ENCODE data around the gene ATP1B3. TPM values are rescaled to one million over a fixed set of nuclear protein-coding genes. Genes with fewer than 3 reads are reported as not detected.
"Not testable (repeated sequence)": the region's sequence is repeated elsewhere in the genome, so short reads cannot be mapped to it uniquely, and the experiment has no call there.

The ATP1B3 gene
- total RNA-seq (2014; rRNA removed; shearing (Covaris generic); ENCODE audit: low replicate concordance), result 20.6 and 25.9 TPM in 2 replicates

DNA sequence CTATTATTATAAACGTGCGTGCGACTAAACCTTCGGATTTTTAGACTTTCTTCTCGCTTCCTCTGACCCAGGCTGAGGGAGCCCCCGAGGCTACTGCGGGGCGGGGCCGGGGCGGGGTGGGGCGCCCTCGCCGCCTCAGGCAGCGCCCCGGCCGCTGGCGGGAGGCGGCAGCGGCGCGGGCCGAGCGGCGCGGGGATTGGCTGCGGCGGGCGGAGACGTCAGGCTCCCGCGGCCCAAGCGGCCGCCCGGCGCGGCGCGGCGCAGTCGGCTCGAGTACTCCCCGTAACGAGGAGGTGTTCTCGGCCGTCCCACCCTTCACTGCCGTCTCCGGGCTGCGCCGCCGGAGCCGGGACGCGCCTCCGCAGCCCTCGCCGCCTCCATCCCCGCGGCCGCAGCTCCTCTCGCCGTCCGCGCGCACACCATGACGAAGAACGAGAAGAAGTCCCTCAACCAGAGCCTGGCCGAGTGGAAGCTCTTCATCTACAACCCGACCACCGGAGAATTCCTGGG is at the start of gene ATP1B3:
Gene ATP1B3 (plus strand): TSS at position 263 of the 510 bp plus-strand sequence. CDS start 159 bp downstream, at position 422.
- in situ Hi-C loops (cut with HindIII; ENCODE audit: low pct_unique_long_range_greater_than_20kb, low sequenced_read_pairs), result no loop called here
- peak; percentile 74 for DNase-seq (ENCODE audit: low read depth)

DNA sequence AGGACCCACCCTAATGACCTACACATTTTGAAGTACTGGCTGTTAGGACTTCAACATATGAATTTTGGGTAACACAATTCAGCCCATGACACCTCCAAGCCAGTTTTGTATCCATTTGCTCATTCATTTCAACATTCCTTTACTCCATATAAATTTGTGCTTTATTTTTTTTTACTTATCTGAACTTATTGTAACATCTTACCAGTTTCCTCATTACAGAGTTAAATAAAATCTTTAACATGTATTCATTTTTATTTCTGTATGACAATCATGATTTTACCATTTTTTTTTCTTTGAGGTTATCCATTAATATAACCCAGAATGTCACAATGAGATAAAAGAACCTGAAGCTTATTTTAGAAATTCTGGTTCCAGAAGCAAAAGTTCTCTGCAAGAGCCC is 48.0 kb upstream of the ATP1B3 start:
- DNase-seq (ENCODE audit: low read depth), result no peak
- in situ Hi-C loops (cut with HindIII; ENCODE audit: low pct_unique_long_range_greater_than_20kb, low sequenced_read_pairs), result no loop called here

DNA sequence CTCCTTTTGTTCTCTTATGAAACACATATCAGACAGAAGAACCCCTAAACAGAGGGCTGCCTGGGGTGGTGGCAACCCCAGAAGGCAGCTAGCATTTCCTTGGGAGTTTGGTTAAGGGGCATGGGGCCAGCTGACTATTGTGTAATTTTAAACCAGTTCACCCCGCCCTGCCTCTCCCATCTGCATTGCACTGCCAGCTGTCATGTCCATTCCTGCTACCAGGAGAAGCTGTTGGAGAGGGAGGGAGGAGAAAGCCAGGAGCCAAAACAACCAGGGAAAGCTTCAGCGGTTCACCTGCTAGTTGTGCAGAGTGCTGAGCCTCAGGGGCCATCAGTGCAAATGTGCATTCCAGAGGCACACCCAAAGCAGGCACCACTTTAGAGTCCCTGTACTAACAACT is 47.6 kb upstream of the ATP1B3 start:
- no peak for DNase-seq (ENCODE audit: low read depth)
- in situ Hi-C loops (cut with HindIII; ENCODE audit: low pct_unique_long_range_greater_than_20kb, low sequenced_read_pairs), result no loop called here

DNA sequence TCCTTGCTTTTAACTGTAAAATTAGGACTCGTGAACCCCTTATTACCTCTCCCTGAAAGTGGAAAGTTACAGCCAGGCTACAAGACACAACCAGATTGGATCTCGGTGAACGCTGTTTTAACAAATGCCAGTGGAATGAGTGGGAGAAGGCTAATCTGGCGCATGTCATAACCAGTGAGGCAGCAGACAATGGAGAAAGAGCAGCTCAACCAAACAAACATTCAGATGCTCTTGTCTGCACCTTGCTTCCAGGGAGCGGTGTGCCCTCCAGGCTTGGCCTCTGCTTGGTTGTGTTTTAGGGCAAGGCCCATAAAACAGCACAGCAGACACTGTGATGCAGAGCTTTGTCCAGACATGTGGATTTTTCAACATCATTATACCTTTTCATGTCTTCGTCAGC is 45.9 kb upstream of the ATP1B3 start:
- in situ Hi-C loops (cut with HindIII; ENCODE audit: low pct_unique_long_range_greater_than_20kb, low sequenced_read_pairs), result no loop called here
- no peak for DNase-seq (ENCODE audit: low read depth)

DNA sequence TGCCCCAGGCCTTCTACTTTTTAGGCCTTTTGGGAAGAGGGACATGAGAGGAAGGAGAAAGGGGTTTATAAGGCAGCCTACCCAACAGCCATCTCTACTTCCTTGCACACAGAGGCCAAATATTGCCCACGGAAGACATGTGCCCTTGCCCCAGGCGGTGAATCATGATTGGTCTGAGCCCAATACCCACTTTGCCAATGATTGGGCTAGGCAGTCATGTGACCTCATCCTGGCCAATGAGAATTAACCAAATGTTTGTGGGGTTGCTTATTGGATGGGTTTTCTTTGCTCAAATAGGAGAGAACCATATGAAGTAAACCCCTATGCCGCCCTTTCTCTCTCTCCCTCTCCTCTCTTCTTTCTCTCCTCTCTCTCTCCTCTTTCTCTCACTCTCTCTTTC is 42.2 kb upstream of the ATP1B3 start:
- in situ Hi-C loops (cut with HindIII; ENCODE audit: low pct_unique_long_range_greater_than_20kb, low sequenced_read_pairs), result no loop called here

DNA sequence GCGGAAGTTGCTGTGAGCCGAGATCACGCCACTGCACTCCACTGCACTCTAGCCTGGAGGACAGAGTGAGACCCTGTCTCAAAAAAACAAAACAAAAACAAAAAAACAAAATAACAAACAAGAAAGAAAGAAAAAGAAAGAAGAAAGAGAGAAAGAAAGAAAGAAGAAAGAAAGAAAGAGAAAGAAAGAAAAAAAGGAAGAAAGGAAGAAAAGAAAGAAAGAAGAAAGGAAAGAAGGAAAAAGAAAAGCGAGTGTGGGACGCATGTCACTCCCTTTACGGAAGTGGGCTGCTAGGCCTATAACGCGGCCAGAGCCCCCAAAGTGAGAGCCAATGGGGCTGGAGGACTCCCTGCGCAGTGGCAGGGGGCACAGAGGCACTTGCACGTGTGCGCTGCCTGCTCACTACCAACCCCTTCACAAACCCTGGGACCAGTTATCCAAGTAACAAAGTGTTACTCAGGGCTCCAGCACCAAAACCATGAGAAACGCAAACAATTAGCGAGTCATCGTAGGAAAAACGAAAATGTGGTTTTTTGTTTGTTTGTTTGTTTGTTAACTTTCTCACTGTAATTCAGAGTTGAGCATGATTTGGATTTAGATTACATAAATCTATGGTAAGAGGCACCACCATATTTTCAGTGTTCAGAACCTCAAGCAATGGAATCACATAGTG is 40.8 kb upstream of the ATP1B3 start:
- in situ Hi-C loops (cut with HindIII; ENCODE audit: low pct_unique_long_range_greater_than_20kb, low sequenced_read_pairs), result no loop called here
- DNase-seq (ENCODE audit: low read depth), result no peak

More for the DNA sequence above, 42.2 kb upstream of the ATP1B3 start:
- DNase-seq (ENCODE audit: low read depth), result no peak

DNA sequence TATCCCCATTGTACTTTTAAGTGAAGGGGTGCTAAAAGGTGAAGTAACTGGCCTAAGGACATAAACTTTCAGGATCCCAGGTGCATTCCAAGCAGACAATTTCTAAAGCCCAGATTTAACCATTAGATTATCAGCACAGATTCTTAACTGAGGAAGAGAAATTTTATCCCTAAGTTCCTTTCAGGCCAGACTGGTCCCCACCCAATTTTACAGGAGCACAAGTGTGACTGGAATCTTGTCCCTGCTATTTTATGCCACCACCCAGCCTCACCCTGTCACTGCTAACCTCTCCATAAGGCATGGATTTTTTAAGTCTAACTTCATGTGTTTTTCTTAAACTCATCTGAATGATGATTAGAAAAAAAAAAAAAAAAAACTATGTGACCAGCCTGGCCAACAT is 37.1 kb upstream of the ATP1B3 start:
- no peak for DNase-seq (ENCODE audit: low read depth)
- in situ Hi-C loops (cut with HindIII; ENCODE audit: low pct_unique_long_range_greater_than_20kb, low sequenced_read_pairs), result no loop called here

DNA sequence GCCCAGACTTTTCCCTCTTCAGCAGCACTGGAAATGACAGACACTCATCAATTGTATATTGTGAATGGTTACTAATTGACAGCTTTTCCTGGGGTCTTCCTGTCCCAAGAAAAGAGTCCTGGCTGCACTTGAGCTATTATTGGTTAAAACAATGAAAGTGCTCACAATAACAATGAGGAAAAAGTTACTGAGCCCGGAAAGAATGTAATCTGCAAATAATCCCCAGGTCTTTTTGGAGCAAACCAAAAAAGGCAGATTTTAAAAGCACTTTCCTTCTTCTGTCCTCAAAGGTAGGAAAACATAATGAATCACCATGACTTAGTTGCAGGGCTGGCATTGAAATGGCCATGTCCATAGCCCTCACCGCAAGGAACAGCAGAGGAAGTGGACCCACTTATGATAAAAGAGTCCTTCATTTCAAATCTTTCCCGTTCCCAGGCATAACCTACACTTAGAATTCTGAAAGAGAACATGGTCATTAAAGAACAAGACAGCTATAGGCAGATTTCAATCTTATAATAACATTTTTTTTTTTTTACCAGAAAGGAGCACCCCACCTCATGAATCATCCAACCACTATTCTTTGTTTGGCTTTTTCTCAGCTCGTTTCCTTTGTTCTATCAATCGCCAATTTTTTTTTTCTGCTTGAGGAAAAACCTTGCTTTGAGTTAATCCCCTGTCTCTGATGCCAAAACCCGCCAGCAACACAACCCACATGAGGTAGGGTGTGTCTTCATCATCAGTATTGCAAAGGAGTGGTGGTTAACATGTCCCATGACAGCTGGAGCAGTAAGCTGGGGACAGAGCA is 35.5 kb upstream of the ATP1B3 start:
- DNase-seq (ENCODE audit: low read depth), result peak; percentile 40
- in situ Hi-C loops (cut with HindIII; ENCODE audit: low pct_unique_long_range_greater_than_20kb, low sequenced_read_pairs), result no loop called here

DNA sequence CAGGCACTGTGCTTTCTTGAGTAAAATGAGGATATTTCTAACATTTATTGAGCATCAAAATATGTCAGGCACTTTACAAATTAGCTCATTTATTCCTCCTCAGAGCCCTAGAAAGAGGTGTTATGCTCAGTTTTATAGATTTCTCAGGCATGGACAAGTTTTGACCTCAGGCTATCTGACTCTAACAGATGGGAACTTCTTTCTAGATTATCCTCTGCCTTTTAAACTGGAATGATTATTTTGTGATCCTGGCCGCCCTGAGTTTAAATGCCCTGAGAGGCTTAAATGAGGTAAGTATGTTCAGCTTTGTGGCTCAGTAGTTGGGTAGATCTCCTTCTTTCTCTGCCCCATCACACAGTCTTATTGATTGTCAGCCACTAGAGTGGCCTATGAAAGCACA is 32.3 kb upstream of the ATP1B3 start:
- no peak for DNase-seq (ENCODE audit: low read depth)
- in situ Hi-C loops (cut with HindIII; ENCODE audit: low pct_unique_long_range_greater_than_20kb, low sequenced_read_pairs), result no loop called here

DNA sequence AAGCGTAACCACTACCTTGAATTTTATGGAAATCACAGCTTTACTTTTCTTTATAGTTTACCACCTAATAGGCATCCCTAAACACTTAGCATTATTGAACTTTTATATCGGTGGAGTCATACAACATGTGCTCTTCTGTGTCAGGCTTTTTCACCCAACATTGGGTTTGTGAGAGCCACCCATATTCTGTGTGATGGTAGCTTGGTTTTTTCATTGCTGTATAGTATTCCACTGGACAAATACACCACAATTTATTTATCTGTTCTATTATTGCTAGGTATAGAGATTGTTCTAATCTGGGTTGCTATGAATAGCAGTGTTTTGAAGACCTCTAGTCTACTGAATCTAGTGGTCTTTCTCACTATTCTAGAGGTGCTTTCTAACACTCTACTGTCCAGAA is 31.6 kb upstream of the ATP1B3 start:
- DNase-seq (ENCODE audit: low read depth), result no peak
- in situ Hi-C loops (cut with HindIII; ENCODE audit: low pct_unique_long_range_greater_than_20kb, low sequenced_read_pairs), result no loop called here

DNA sequence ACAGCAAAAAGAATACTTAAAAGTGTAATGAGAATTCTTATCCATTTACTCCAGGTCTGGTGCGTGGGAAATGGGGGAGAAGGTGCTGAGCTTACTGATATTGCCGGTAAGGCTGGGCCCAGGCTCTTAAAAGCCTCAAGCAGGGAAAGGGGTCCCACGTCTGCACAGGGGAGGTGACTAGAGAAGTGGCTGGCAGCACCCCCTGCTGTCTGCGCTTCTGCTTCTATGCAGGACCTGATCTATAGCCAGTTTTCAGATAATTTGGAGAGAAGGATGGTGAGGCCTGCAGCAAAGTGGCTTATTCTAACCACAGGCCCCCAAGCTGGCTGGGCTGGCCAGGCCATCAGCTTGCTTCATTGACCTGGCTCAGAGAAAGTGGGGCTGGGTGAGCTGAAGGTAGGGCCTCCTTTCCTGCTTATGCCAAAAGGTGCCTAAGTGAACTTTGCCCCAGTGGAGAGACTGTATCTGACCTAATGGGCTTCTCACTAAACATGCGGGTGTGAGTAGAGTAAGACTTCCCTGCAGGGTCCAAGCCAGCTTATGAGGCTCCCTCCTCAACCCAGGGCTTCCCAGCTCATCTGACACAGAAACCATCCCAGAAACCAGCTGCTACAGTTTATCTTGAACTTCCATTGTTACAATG is 30.9 kb upstream of the ATP1B3 start:
- no peak for DNase-seq (ENCODE audit: low read depth)
- in situ Hi-C loops (cut with HindIII; ENCODE audit: low pct_unique_long_range_greater_than_20kb, low sequenced_read_pairs), result no loop called here

DNA sequence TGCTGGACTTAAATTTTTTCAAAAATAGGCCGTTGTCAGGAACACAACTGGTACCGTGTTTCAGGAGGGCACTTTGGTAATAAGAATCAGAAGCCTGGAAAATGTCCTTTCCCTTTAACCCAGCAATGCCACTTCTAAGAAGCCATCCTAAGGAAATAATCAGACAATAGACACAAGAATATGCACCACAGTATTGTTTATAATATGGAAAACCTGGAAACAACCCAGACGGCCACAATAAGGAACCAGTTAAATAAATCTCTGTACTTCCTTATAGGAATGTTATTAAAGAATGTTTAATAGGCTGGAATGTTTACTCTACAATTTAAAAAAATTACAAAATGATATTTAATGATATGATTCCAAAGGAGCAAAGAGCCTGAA is 30.4 kb upstream of the ATP1B3 start:
- in situ Hi-C loops (cut with HindIII; ENCODE audit: low pct_unique_long_range_greater_than_20kb, low sequenced_read_pairs), result no loop called here
- DNase-seq (ENCODE audit: low read depth), result no peak

DNA sequence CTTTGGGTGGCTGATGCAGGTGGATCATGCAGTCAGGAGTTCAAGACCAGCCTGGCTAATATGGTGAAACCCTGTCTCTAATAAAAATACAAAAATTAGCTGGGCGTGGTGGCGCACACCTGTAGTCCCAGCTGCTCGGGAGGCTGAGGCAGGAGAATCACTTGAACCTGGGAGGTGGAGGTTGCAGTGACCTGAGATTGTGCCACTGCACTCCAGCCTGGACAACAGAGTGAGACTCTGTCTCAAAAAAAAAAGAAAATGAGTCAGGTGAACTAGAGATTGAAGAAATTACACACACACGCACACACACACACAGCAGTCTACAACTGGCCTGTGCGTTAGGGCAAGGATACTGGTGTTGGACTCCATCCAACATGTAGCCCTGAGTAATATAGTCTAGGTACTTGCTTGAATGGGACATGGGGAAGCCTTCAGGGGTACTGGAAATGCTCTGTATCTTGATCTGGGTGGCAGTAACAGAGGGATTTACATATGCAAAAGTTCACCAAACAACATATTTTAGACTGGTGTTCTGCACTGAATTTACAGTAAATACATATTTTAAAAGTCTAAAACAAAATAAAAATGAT is 28.2 kb upstream of the ATP1B3 start:
- in situ Hi-C loops (cut with HindIII; ENCODE audit: low pct_unique_long_range_greater_than_20kb, low sequenced_read_pairs); DNase-seq (ENCODE audit: low read depth): not testable (repeated sequence)

DNA sequence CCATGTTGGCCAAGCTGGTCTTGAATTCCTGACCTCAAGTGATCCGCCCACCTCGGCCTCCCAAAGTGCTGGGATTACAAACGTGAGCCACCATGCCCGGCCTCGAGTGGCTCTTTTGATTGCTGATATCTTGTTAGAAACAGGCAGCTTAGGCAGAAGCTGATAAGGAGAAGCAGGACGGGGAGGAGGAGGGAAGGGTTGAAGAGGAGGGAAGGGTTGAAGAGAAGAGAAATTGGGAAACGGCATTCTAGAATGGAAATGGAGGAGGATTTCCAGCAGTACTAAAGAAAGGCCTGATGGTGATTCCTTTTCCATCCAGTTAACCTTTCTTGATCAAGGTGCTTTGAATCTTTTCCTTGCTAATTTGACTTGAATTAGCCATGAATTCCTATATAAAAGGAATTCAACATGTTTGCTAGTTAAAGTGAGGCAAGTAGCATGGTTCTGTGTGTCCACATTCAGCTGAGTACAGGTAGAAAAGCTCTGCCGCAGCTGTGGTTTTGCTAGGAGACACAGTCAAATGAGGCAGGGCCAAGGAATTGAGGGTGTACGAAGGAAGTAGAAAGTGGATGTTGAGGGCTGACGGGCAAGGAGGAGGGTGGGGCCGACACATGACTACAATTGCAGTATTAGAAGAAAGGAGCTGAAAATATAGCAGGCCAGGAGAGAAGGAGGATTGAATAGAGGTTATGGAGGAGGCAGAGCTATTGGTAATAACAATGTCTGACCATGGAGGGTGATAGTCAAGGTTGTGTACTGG is 27.2 kb upstream of the ATP1B3 start:
- DNase-seq (ENCODE audit: low read depth), result no peak
- in situ Hi-C loops (cut with HindIII; ENCODE audit: low pct_unique_long_range_greater_than_20kb, low sequenced_read_pairs), result no loop called here

DNA sequence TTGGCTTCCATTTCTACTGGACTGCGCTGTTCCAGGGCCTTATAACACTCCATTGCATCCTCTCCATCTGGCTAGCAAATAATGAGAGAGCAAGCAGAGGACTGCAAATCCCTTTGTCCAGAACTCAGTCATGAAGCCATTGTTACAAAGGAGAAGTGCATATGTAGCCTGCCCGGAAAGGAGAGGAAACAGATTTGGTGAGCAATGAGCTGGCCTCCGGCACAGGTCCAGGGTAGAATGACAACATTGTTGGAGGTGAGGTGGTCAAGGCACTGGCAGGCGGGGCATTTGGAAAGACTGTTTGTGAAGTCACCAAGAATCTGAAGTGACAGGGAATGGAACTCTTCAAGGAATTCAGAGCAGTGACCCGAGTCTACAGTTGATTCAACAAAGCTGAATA is 25.0 kb upstream of the ATP1B3 start:
- in situ Hi-C loops (cut with HindIII; ENCODE audit: low pct_unique_long_range_greater_than_20kb, low sequenced_read_pairs), result no loop called here
- no peak for DNase-seq (ENCODE audit: low read depth)

DNA sequence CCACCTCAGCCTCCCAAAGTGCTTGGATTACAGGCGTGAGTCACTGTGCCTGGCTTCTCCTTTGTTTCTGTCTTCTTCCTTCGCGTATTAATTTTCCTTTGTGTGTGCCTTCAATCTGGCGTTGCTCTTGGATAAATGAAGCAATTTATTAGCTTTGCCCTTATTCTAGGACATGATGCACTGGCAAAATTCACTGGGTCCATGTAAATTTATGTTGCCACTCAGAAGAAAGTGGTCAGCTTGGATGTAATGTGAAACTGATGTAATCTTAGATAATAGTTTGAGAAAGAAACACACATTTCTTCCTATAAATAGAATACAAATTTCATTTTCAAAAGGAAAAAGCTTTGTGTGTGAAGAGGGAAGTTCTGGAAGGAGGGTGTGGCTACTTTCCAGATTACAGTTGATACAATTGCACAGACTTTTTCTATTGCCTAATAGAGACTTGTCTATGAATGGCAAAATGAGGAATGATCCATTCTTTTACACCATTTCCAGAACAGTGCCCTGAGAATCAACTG is 23.3 kb upstream of the ATP1B3 start:
- no peak for DNase-seq (ENCODE audit: low read depth)
- in situ Hi-C loops (cut with HindIII; ENCODE audit: low pct_unique_long_range_greater_than_20kb, low sequenced_read_pairs), result no loop called here

DNA sequence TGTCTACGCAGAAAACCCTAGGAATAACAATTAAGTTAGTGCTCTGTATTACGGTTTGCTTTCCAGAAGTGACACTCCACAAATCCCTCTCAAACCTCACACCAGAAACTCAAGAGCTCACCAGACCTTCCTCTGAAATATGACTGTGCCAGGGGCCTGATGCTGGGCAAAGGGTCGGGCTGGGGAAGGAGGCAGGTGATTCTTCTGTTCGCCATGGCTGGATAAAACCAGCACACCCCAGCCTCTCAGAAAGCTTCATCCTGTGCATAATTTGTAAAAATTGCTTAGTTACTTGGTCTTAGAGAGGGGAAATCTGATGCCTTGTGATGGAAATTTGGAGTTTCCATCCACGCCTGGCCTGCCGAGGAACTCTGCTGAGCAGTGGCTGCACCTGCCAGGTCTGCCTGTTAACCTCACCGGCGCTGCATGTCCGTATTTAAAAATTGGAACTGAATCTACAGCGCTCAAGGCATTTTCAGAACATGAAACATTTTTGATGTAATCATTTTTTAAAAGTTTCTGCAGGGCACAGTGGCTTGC is 22.7 kb upstream of the ATP1B3 start:
- in situ Hi-C loops (cut with HindIII; ENCODE audit: low pct_unique_long_range_greater_than_20kb, low sequenced_read_pairs), result no loop called here
- no peak for DNase-seq (ENCODE audit: low read depth)

DNA sequence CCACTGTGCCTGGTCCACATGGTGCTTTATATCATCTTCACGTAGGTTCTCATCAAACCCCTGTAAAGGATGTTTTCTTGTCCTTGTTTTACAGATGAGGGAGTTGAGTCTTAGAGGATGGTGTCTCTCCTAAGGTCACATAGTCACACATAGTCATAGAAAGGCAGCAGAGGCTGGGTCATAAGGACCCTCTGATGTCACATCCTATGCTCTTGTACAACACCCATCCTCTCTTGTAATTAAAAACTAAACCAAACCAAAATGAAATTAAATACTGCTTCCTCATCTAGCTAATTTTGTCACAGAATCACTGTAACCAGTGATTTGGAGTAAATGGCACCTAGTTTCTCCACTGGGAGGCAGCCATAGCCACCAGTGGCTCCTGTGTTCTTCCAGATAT is 21.8 kb upstream of the ATP1B3 start:
- no peak for DNase-seq (ENCODE audit: low read depth)
- in situ Hi-C loops (cut with HindIII; ENCODE audit: low pct_unique_long_range_greater_than_20kb, low sequenced_read_pairs), result no loop called here
